Measurements from ENCODE around the gene RCC1. TPM values are rescaled to one million over a fixed set of nuclear protein-coding genes. Genes with fewer than 3 reads are reported as not detected.
"Not testable (repeated sequence)": the region's sequence is repeated elsewhere in the genome, so short reads cannot be mapped to it uniquely, and the experiment has no call there.

RCC1 gene
- total RNA-seq, 1 donor from 2014 or later: 130 TPM

DNA sequence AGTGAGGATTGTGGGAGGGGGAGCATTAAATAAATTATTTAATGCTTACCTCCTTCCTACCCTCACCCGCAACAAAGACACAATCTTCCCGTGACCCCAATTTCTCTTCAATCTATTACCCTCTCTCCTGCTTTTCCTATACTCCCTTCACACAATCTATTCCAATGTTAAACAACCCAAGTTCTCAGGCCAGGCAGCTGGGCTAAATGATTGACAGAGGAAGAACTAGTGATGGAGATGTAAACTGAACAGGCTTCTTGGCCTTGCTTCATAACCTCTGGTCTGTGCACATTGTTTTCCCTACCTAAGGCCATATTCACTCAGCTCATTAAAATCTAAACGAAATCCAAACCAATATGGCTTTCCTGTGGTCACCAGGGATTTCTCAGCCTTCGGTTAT, 3.9 kb upstream of the RCC1 start:
- Mint-ChIP-seq H3K36me3 (ENCODE audit: low read depth) (peaks cover 22% of the 10 kb centered on the region), H3K27me3 (ENCODE audit: insufficient read depth) (no peaks in the 10 kb centered on the region), H3K4me3 (no peak overlapping the region), H3K4me1 (ENCODE audit: low read depth) (peaks cover 9% of the 10 kb centered on the region), H3K9me3 (no peaks in the 10 kb centered on the region), H3K27ac (no peak overlapping the region)
- DNase-seq (ENCODE audit: low spot score): no peak
- intact Hi-C loops (cut with micrococcal nuclease): loop anchor here (10.0 kb wide), 1 partner anchor 683 kb away; the partner anchor contains the start of gene SRSF4

DNA sequence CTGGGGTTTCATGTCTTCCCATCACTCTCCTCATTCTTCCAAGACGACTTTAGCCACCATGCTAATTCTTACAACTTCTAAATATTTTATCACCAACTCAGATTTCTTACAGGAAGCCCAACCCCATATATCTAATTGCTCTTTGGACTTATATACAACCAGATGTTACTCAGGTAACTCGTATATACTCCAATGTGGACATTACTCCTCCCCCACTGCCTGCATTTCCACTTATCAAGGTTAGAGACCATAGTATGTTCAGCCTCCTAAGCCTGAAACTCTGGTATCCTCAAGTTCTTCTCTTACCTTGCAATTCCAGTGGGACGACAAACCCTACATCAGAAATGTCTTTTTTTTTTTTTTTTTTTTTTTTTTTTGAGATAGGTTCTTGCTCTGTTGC, 2.7 kb upstream of the RCC1 start:
- Mint-ChIP-seq H3K27ac (no peak overlapping the region), H3K36me3 (ENCODE audit: low read depth) (peaks cover 34% of the 10 kb centered on the region), H3K27me3 (ENCODE audit: insufficient read depth) (no peaks in the 10 kb centered on the region), H3K4me1 (ENCODE audit: low read depth) (peaks cover 9% of the 10 kb centered on the region), H3K4me3 (no peak overlapping the region), H3K9me3 (no peaks in the 10 kb centered on the region)
- intact Hi-C loops (cut with micrococcal nuclease): loop anchor here (10.0 kb wide), 1 partner anchor 682 kb away; the partner anchor contains the start of gene SRSF4
- no peak for DNase-seq (ENCODE audit: low spot score)

DNA sequence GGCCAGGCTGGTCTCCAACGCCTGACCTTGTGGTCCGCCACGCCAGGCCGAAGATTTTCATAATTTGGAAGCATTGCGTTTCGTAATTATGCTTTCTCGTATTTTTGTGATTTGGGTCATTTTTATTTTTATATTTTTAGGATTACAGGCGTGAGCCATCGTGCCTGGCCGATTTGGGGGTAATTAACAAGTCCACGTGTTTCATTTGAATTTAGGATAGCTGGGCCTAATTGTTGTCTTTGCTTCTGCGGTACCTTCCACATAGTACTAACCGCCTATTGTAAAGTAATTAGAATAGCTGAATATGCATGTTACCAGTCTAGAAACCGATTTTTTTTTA, 1.0 kb downstream of the RCC1 start:
- Mint-ChIP-seq H3K9me3 (no peaks in the 10 kb centered on the region), H3K4me1 (ENCODE audit: low read depth) (peaks cover 39% of the 10 kb centered on the region), H3K36me3 (ENCODE audit: low read depth) (peaks cover 61% of the 10 kb centered on the region), H3K27ac (peak overlapping the region; percentile 97), H3K4me3 (peak overlapping the region; percentile 100), H3K27me3 (ENCODE audit: insufficient read depth) (peaks cover 7% of the 10 kb centered on the region)
- DNase-seq (ENCODE audit: low spot score): no peak
- intact Hi-C loops (cut with micrococcal nuclease): loop anchor here (1.0 to 10.0 kb wide), 2 partner anchors 74 to 678 kb away; partner anchors contain the start of gene SRSF4

DNA sequence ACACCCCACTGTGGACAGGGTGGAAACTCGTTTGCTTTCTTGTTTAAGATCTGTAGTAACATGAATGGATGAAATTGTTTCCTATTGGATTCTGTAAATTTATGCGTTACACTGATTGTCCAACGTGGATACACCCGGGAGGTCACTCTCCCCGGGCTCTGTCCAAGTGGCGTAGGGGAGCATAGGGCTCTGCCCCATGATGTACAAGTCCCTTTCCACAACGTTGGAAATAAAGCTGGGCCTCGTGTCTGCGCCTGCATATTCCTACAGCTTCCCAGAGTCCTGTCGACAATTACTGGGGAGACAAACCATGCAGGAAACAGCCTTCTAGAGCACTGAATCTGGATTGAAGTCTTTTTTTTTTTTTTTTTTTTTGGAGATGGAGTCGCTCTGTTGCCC, 1.4 kb downstream of the RCC1 start:
- H3K27ac Mint-ChIP-seq: peak overlapping the region; percentile 97
- H3K4me1 Mint-ChIP-seq (ENCODE audit: low read depth): peaks cover 42% of the 10 kb centered on the region
- intact Hi-C loops (cut with micrococcal nuclease): loop anchor here (10.0 kb wide), 1 partner anchor 678 kb away; the partner anchor contains the start of gene SRSF4
- H3K4me3 Mint-ChIP-seq: peak overlapping the region; percentile 100
- no peaks in the 10 kb centered on the region for H3K9me3 Mint-ChIP-seq
- peaks cover 7% of the 10 kb centered on the region for H3K27me3 Mint-ChIP-seq (ENCODE audit: insufficient read depth)
- no peak for DNase-seq (ENCODE audit: low spot score)
- H3K36me3 Mint-ChIP-seq (ENCODE audit: low read depth): peaks cover 64% of the 10 kb centered on the region

DNA sequence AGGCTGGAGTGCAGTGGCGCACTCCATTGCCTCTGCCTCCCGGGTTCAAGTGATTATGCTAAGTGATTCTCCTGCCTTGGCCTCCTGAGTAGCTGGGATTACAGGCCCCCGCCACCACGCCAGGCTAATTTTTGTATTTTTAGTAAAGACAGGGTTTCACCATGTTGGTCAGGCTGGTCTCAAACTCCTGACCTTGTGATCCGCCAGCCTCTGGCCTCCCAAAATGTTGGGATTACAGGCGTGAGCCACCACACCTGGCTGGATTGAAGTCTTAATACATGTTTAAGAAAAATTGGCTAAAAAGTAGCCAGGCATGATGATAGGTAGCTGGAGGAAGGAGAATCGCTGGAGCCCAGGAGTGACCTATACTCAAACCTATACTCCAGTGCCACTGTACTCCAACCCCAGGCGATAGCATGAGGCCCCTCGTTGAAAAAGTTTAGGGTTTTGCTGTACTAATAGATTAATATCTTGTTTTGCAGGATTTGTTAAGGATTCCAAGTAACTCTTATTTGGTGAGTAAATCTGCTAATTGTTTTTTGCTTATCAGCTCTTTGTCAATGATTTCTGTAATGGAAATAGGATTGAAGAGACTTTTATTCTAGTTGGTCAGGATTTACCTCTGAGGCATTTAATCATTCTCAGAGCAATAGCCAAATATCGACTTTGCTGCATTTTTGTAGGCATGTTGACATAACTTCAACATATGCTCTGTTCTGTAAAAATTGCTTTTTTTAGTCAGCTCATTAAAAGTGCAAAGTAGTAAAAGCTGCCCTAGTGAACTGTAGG, 2.0 kb downstream of the RCC1 start:
- no peaks in the 10 kb centered on the region for H3K9me3 Mint-ChIP-seq
- H3K36me3 Mint-ChIP-seq (ENCODE audit: low read depth): peaks cover 70% of the 10 kb centered on the region
- peak overlapping the region; percentile 97 for H3K27ac Mint-ChIP-seq
- peaks cover 47% of the 10 kb centered on the region for H3K4me1 Mint-ChIP-seq (ENCODE audit: low read depth)
- intact Hi-C loops (cut with micrococcal nuclease): loop anchor here (10.0 kb wide), 1 partner anchor 677 kb away; the partner anchor contains the start of gene SRSF4
- H3K4me3 Mint-ChIP-seq: peak overlapping the region; percentile 100
- no peak for DNase-seq (ENCODE audit: low spot score)
- H3K27me3 Mint-ChIP-seq (ENCODE audit: insufficient read depth): peaks cover 7% of the 10 kb centered on the region

DNA sequence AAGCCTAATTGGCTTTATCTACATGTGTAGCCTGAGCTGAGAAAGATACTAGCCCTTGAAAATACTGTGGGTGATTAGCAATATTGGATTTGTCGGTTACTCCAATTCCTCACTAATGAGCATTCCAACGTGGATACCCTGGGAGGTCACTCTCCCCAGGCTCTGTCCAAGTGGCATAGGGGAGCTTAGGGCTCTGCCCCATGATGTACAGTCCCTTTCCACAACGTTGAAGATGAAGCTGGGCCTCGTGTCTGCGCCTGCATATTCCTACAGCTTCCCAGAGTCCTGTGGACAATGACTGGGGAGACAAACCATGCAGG, 2.6 kb downstream of the RCC1 start:
- Mint-ChIP-seq H3K36me3 (ENCODE audit: low read depth) (peaks cover 70% of the 10 kb centered on the region), H3K27ac (peak overlapping the region; percentile 97), H3K9me3 (no peaks in the 10 kb centered on the region), H3K4me3 (peak overlapping the region; percentile 100), H3K4me1 (ENCODE audit: low read depth) (peaks cover 47% of the 10 kb centered on the region), H3K27me3 (ENCODE audit: insufficient read depth) (peaks cover 7% of the 10 kb centered on the region)
- no peak for DNase-seq (ENCODE audit: low spot score)
- intact Hi-C loops (cut with micrococcal nuclease): loop anchor here (10.0 kb wide), 1 partner anchor 676 kb away; the partner anchor contains the start of gene SRSF4

DNA sequence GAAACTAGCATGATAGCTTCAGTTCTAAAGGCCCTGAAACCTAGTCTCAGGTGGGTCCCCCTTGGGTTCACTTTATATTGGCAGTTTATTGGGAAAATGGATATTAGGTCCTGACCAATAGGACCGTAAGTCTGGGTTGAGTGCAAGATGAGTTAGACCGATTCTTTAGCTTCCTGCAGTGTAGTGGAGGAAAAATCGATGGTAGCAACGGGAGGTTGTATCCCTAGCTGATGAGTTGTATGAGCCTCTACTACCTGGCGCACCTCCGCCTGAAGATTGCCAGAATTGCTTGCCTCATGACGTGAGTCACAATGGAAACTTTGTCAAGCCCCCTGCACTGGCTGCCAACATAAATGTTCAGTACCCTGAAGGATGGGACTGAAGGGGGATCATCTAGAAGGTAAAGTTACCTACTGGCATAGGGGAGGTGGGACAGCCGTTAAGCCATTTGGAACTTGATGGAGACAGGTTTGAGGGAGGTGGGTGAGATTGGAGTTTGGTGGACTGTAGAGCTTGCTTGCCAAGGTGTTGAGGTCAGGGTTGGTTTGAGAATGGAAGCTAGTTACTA, 3.9 kb downstream of the RCC1 start:
- Mint-ChIP-seq H3K4me1 (ENCODE audit: low read depth) (peaks cover 51% of the 10 kb centered on the region), H3K9me3 (no peaks in the 10 kb centered on the region), H3K27ac (peak overlapping the region; percentile 97), H3K36me3 (ENCODE audit: low read depth) (peaks cover 74% of the 10 kb centered on the region), H3K27me3 (ENCODE audit: insufficient read depth) (peaks cover 7% of the 10 kb centered on the region), H3K4me3 (peak overlapping the region; percentile 100)
- intact Hi-C loops (cut with micrococcal nuclease): loop anchor here (10.0 kb wide), 1 partner anchor 675 kb away; the partner anchor contains the start of gene SRSF4
- DNase-seq (ENCODE audit: low spot score): no peak

DNA sequence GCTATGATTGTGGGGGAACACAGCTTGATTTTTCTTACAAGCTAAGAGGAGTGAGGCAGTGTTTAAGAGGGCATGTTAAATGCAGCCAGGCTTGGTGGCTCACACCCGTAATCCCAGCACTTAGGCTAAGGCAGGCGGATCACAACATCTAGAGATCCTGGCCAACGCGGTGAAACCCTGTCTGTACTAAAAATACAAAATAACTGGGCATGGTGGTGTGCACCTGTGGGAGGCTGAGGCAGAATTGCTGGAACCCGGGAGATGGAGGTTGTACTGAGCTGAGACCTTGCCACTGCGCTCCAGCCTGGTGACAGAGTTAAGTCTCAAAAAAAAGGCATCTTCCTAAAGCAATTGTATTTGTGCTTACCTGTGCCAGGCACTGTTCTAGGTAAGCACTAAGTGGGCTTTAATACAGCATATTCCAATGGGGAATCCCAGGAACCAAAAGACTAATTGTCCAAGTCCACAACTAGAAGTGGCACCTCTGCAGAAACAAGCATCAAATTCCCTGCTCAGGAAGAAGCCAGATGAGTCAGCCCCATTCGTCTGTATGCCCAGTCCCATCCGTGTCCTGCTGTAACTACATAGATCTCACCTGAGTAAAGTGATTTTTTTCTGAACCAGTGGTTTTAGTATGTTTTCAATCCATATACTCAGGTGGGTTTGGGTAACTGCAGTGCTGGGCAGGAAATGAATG, 4.6 kb downstream of the RCC1 start:
- Mint-ChIP-seq H3K4me3 (peak overlapping the region; percentile 100), H3K27ac (peak overlapping the region; percentile 97), H3K4me1 (ENCODE audit: low read depth) (peaks cover 51% of the 10 kb centered on the region), H3K27me3 (ENCODE audit: insufficient read depth) (peaks cover 7% of the 10 kb centered on the region), H3K9me3 (no peaks in the 10 kb centered on the region), H3K36me3 (ENCODE audit: low read depth) (peaks cover 74% of the 10 kb centered on the region)
- DNase-seq (ENCODE audit: low spot score): no peak
- intact Hi-C loops (cut with micrococcal nuclease): no loop called here

DNA sequence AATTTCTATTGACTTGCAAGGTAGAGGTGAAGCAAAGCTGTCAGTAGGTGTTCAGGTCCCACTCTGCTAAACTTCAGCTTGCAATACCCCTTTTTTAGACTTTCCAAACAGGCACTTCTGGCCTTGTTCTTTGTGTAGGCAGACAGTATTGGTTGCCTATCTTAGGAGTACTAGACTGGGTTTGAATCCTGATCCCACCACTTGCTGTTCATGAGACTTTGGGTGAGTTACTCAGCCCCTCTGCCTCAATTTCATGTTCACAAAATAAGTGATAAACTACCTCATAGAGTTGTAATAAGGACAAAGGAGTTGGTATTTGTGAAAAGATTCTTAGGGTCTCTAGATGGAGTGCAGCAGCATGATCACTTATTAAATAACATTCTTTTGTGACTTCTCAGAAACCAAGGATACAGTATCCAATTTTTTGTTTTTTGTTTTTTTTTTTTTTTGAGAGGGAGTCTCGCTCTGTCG, 5.2 kb downstream of the RCC1 start:
- H3K36me3 Mint-ChIP-seq (ENCODE audit: low read depth): peaks cover 68% of the 10 kb centered on the region
- H3K9me3 Mint-ChIP-seq: no peaks in the 10 kb centered on the region
- intact Hi-C loops (cut with micrococcal nuclease): no loop called here
- peak overlapping the region; percentile 97 for H3K27ac Mint-ChIP-seq
- H3K4me3 Mint-ChIP-seq: peak overlapping the region; percentile 100
- DNase-seq (ENCODE audit: low spot score): no peak
- H3K27me3 Mint-ChIP-seq (ENCODE audit: insufficient read depth): peaks cover 7% of the 10 kb centered on the region
- H3K4me1 Mint-ChIP-seq (ENCODE audit: low read depth): peaks cover 45% of the 10 kb centered on the region

DNA sequence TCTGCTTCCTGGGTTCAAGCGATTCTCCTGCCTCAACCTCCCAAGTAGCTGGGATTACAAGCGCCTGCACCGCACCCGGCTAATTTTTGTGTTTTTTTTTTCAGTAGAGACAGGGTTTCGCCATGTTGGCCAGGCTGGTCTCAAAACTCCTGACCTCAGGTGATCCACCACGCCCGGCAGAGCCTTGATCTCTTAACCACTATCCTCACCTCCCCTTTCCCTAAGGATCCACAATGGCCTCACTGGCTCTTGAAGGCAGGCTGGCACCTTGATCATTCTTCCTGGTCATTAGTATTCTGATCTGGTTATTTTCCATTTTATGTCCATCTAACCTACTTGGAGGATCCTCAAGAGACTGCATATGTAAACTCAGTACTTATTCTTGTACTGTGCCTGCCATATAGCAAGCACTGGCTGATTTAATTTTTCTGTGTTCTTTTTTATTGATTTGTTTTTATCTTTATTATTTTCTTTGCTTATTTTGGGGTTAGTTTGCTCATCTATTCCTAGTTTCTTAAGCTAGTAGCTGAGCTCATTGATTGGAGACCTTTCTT, 6.3 kb downstream of the RCC1 start:
- peak overlapping the region; percentile 86 for H3K27ac Mint-ChIP-seq
- intact Hi-C loops (cut with micrococcal nuclease): no loop called here
- peaks cover 57% of the 10 kb centered on the region for H3K36me3 Mint-ChIP-seq (ENCODE audit: low read depth)
- no peaks in the 10 kb centered on the region for H3K9me3 Mint-ChIP-seq
- peaks cover 7% of the 10 kb centered on the region for H3K27me3 Mint-ChIP-seq (ENCODE audit: insufficient read depth)
- peaks cover 46% of the 10 kb centered on the region for H3K4me1 Mint-ChIP-seq (ENCODE audit: low read depth)
- peak overlapping the region; percentile 100 for H3K4me3 Mint-ChIP-seq
- no peak for DNase-seq (ENCODE audit: low spot score)

DNA sequence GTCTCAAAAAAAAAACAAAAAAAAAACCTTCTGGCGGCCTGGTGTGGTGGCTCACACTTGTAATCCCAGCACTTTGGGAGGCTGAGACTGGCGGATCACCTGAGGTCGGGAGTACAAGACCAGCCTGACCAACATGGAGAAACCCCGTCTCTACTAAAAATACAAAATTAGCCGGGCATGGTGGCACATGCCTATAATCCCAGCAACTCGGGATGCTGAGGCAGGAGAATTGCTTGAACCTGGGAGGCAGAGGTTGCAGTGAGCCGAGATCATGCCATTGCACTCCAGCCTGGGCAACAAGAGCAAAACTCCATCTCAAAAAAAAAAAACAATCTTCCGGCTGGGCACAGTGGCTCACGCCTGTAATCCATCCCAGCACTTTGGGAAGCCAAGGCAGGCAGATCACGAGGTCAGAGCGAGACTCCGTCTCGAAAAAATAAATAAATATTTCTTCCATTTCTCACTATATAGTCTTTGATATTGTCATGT, 8.6 kb downstream of the RCC1 start:
- Mint-ChIP-seq H3K4me1 (ENCODE audit: low read depth) (peaks cover 49% of the 10 kb centered on the region), H3K4me3 (peak overlapping the region; percentile 59), H3K27ac (peak overlapping the region; percentile 59), H3K36me3 (ENCODE audit: low read depth) (peaks cover 42% of the 10 kb centered on the region)
- H3K9me3 Mint-ChIP-seq; DNase-seq (ENCODE audit: low spot score); intact Hi-C loops (cut with micrococcal nuclease); H3K27me3 Mint-ChIP-seq (ENCODE audit: insufficient read depth): not testable (repeated sequence)

DNA sequence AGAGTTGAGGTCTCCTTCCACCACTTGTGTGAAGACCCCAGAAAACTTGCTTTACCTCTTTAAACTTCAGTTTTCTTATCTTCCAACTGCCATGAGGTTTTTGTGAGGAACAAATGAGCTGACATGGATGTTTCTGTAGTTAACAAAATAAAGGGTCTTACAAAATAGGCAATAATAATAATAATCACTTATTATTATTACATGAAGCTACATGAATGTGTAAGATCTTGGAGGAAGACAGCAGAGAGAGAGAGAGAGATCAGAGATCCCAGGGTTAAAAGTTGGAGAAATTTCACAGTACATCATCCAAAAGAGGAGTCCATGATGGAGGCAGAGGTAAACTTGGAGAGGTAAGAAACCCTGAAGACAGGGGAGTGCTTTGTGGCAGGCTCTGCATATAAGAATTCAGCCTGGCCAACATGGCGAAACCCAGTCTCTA, 10.7 kb downstream of the RCC1 start:
- no peak for DNase-seq (ENCODE audit: low spot score)
- H3K9me3 Mint-ChIP-seq: no peaks in the 10 kb centered on the region
- intact Hi-C loops (cut with micrococcal nuclease): loop anchor here (5.0 kb wide), 1 partner anchor 221 kb away; the partner anchor contains the start of gene YTHDF2
- H3K27me3 Mint-ChIP-seq (ENCODE audit: insufficient read depth): no peaks in the 10 kb centered on the region
- peak overlapping the region; percentile 53 for H3K27ac Mint-ChIP-seq
- H3K36me3 Mint-ChIP-seq (ENCODE audit: low read depth): peaks cover 24% of the 10 kb centered on the region
- H3K4me1 Mint-ChIP-seq (ENCODE audit: low read depth): peaks cover 33% of the 10 kb centered on the region
- H3K4me3 Mint-ChIP-seq: peak overlapping the region; percentile 88
